HepG2 (cell line): ENCODE data around the gene ANKZF1. TPM values are rescaled to one million over a fixed set of nuclear protein-coding genes. Genes with fewer than 3 reads are reported as not detected.
A peak's percentile ranks its signal among the peaks of the same experiment; 100 is the strongest.

Experiments used
- AGO2 ChIP-seq: fragments of 200-400 bp; formaldehyde crosslinking; optimal IDR thresholded peaks from 2 replicates; pipeline ENCODE3; 2017; ENCODE audit warnings: mild to moderate bottlenecking, low read depth, low read length, moderate library complexity
- GMEB2 ChIP-seq: IDR thresholded peaks from 2 replicates; pipeline ENCODE4 v1.6.1; 2016; ENCODE audit warnings: missing biosample characterization, missing genetic modification reagents, low read depth
- GTF3A ChIP-seq: sonication (generic); formaldehyde crosslinking; conservative IDR thresholded peaks from 2 replicates; pipeline ENCODE4 v1.4.0; 2020; ENCODE audit warnings: mild to moderate bottlenecking, missing genetic modification reagents
- HNF1B ChIP-seq: sonication (generic); formaldehyde crosslinking; IDR thresholded peaks from 2 replicates; pipeline ENCODE4 v1.5.1; 2020; ENCODE audit warnings: mild to moderate bottlenecking, moderate library complexity, missing genetic modification reagents
- LCORL ChIP-seq, 2 experiments: fragments of 450-650 bp in 1 of 2; sonication (generic) in 1 of 2; formaldehyde crosslinking in 1 of 2; IDR thresholded peaks; 2 replicates each; pipeline versions ENCODE4 v1.5.0 to v1.6.1; 2017 to 2020; ENCODE audit warnings: antibody characterized with exemption in 1 of 2, missing genetic modification reagents in 1 of 2
- MIER3 ChIP-seq: IDR thresholded peaks from 2 replicates; pipeline ENCODE4 v1.6.1; 2016; ENCODE audit warnings: missing compliant biosample characterization, borderline replicate concordance
- SETDB1 ChIP-seq: sonication (generic); formaldehyde crosslinking; IDR thresholded peaks from 2 replicates; pipeline ENCODE4 v1.5.1; 2020; ENCODE audit warnings: missing genetic modification reagents, mild to moderate bottlenecking, borderline replicate concordance
- TFDP1 ChIP-seq: IDR thresholded peaks from 2 replicates; pipeline ENCODE4 v1.6.1; 2016; ENCODE audit warnings: missing compliant biosample characterization, missing genetic modification reagents, borderline replicate concordance
- ZFP62 ChIP-seq: sonication (generic); formaldehyde crosslinking; IDR thresholded peaks from 2 replicates; pipeline ENCODE4 v1.4.0; 2020; ENCODE audit warnings: missing genetic modification reagents
- ZFP82 ChIP-seq: sonication (generic); formaldehyde crosslinking; IDR thresholded peaks from 2 replicates; pipeline ENCODE4 v1.5.1; 2020; ENCODE audit warnings: mild to moderate bottlenecking, missing genetic modification reagents, borderline replicate concordance
- ZFY ChIP-seq: sonication (generic); formaldehyde crosslinking; IDR thresholded peaks from 2 replicates; pipeline ENCODE4 v1.4.0; 2020; ENCODE audit warnings: missing genetic modification reagents
- ZHX1 ChIP-seq: sonication (generic); formaldehyde crosslinking; IDR thresholded peaks from 2 replicates; pipeline ENCODE4 v1.8.1; 2022; ENCODE audit warnings: low read depth, mild to moderate bottlenecking, missing genetic modification reagents
- ZNF253 ChIP-seq: sonication (generic); formaldehyde crosslinking; IDR thresholded peaks from 2 replicates; pipeline ENCODE4 v1.8.0; 2022; ENCODE audit warnings: mild to moderate bottlenecking, missing genetic modification reagents, borderline replicate concordance
- ZNF275 ChIP-seq: sonication (generic); formaldehyde crosslinking; IDR thresholded peaks from 2 replicates; pipeline ENCODE4 v1.8.0; 2022; ENCODE audit warnings: missing genetic modification reagents, mild to moderate bottlenecking, inconsistent platforms, borderline replicate concordance
- ZNF639 ChIP-seq: conservative IDR thresholded peaks from 2 replicates; pipeline ENCODE4 v1.6.1; 2018; ENCODE audit warnings: missing genetic modification reagents
- ZNF772 ChIP-seq: sonication (generic); formaldehyde crosslinking; IDR thresholded peaks from 2 replicates; pipeline ENCODE4 v1.5.0; 2020; ENCODE audit warnings: mild to moderate bottlenecking, missing genetic modification reagents
- ZNF775 ChIP-seq: sonication (generic); formaldehyde crosslinking; IDR thresholded peaks from 2 replicates; pipeline ENCODE4 v1.4.0; 2020; ENCODE audit warnings: missing genetic modification reagents, mild to moderate bottlenecking, moderate library complexity, borderline replicate concordance
- polyA plus RNA-seq, 8 experiments: library from polyadenylated mRNA; depleted of rRNA in 3 of 8; stranded (reverse) in 7 of 8; unstranded in 1 of 8; fragments of >200 nt; fragmentation: Illumina TruSeq in 4 of 8; extraction: Trizol in 4 of 8; gene quantifications; 2 replicates each; pipeline versions ENCODE4 v1.2.1 to v1.2.3, GENCODE V29; 2011 to 2016; ENCODE audit warnings: low read depth in 4 of 8, missing spikeins in 1 of 8, mixed read lengths in 1 of 8; ENCODE audit not compliant: insufficient read depth in 1 of 8
- total RNA-seq, 5 experiments: library from RNA; depleted of rRNA; stranded (reverse); fragments of >200 nt; fragmentation: Illumina TruSeq; extraction: Trizol; gene quantifications; 2 replicates each; pipeline ENCODE4 v1.2.3, GENCODE V29; 2016; ENCODE audit warnings: low read depth in 1 of 5

The ANKZF1 gene
- total and polyA plus RNA-seq, 2 of the 13 experiments (the other 11 are each of a cell fraction or from before 2014, with no cell fraction given) = 25.3 to 128 TPM

GRCh38 chr2:219279151-219279915 is 49.7 kb downstream of the ANKZF1 start, which contains the start of gene DNAJB2 (continued):
- TF ChIP-seq ZHX1 (CRISPR knock-in tag) (peak; percentile 76), ZFY (peak; percentile 95), MIER3 (peak; percentile 52; the same call in 1 of the 2 replicates), ZFP82 (CRISPR knock-in tag) (no peak), ZNF253 (peak; percentile 72; the same call in 1 of the 2 replicates), ZFP62 (CRISPR knock-in tag) (no peak), GTF3A (CRISPR knock-in tag) (0 out of 2 replicates have a peak, but pooled peaks have one; percentile 51), ZNF775 (CRISPR knock-in tag) (no peak), SETDB1 (CRISPR knock-in tag) (no peak), AGO2 (peak; percentile 40), ZNF275 (CRISPR knock-in tag) (peak; percentile 67), LCORL (IDR thresholded peaks at IDR 0.05) (no peak), LCORL (CRISPR knock-in tag; IDR thresholded peaks at IDR 0.05) (peak; percentile 92), HNF1B (CRISPR knock-in tag) (peak; percentile 69), TFDP1 (CRISPR knock-in tag) (peak; percentile 87), GMEB2 (CRISPR knock-in tag) (peak; percentile 78), ZNF639 (CRISPR knock-in tag) (peak; percentile 73; the same call in 1 of the 2 replicates), ZNF772 (CRISPR knock-in tag) (peak; percentile 67)
